HUDEP-2 (cell line): ENCODE data around the gene WDSUB1.

Source experiments
- DNase-seq, 76 experiments: peaks; one replicate each; lab custom pipeline; 2025; ENCODE audit not compliant: unreplicated experiment in 76 of 76; lab: John Stamatoyannopoulos, UW

WDSUB1 gene

GRCh38 chr2:159267921-159268320, 18.6 kb downstream of the WDSUB1 start:
- DNase-seq: no peak

- DNase-seq: no peak
These were observed 19.9 kb downstream of the WDSUB1 start for GRCh38 chr2:159266554-159266953.

GRCh38 chr2:159265171-159265576, 21.3 kb downstream of the WDSUB1 start:
- peak in 12 of 76 experiments; percentile 4 to 27 (median 13) for DNase-seq

GRCh38 chr2:159262904-159263303, 23.6 kb downstream of the WDSUB1 start:
- no peak for DNase-seq

- no peak for DNase-seq
These were observed 24.3 kb downstream of the WDSUB1 start for GRCh38 chr2:159262226-159262625.

GRCh38 chr2:159256159-159256558, 30.3 kb downstream of the WDSUB1 start:
- DNase-seq: no peak

GRCh38 chr2:159252905-159253304, 33.6 kb downstream of the WDSUB1 start:
- no peak for DNase-seq

- no peak for DNase-seq
These were observed 35.0 kb downstream of the WDSUB1 start for GRCh38 chr2:159251296-159252173.

- no peak for DNase-seq
These were observed 36.4 kb downstream of the WDSUB1 start for GRCh38 chr2:159249990-159250715.

GRCh38 chr2:159246325-159246988, 40.0 kb downstream of the WDSUB1 start:
- DNase-seq: no peak

- DNase-seq: no peak
These were observed 43.0 kb downstream of the WDSUB1 start for GRCh38 chr2:159243529-159243928.

GRCh38 chr2:159234868-159235267, 51.6 kb downstream of the WDSUB1 start:
- no peak for DNase-seq

GRCh38 chr2:159232456-159233170, 53.9 kb downstream of the WDSUB1 start:
- no peak for DNase-seq

GRCh38 chr2:159230145-159230877, 56.2 kb downstream of the WDSUB1 start:
- no peak for DNase-seq

GRCh38 chr2:159229476-159230144, 56.9 kb downstream of the WDSUB1 start:
- no peak for DNase-seq

GRCh38 chr2:159228081-159228581, 58.4 kb downstream of the WDSUB1 start:
- DNase-seq: no peak

- no peak for DNase-seq
These were observed 59.0 kb downstream of the WDSUB1 start for GRCh38 chr2:159227467-159227866.

- no peak for DNase-seq
These were observed 59.7 kb downstream of the WDSUB1 start for GRCh38 chr2:159226608-159227385.
